Hippocampal formation (tissue), 2 donors: ENCODE data around the gene TBP.

Source experiments
- DNase-seq, 2 donors: peaks; one replicate each; lab custom pipeline; 2025; lab: John Stamatoyannopoulos, UW

Gene TBP

GRCh38 chr6:170535004-170535403, 19.2 kb upstream of the TBP start:
- no peak for DNase-seq

DNA sequence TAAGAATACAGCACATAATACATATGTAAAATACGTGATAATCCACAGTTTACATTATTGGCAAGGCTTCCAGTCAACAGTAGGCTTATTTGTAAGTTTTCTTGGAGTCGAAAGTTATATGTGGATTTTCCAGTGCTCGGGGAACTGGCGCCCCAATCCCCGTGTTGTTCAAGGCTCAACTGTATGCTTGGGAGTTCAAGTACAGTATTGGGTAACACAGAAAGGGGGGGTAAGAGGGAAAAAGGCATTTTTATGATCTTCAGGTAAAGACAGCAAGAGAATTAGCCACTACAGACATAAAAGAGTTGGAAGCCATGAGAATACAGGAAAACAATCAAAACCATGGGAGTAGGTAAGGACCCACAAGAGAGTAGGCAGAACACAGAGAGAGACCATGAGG, 17.5 kb upstream of the TBP start:
- DNase-seq: no peak

DNA sequence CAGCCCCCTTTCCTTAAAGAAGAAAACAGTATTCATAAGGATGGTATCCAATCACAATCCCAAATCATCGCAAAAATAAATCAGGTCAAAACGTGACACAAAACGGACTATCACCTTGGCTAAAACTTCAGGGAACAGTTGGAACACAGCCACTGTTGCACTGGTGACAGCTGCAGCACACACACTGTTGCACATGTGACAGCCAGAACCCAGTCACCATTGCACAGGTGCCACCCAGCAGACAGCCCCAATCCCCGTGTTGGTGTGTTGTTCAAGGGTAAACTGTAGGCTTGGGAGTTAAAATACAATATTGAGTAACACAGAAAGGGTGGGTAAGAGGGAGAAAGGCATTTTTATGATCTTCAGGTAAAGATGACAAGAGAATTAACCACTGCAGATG, 16.8 kb upstream of the TBP start:
- DNase-seq: no peak

GRCh38 chr6:170542031-170542719, 12.0 kb upstream of the TBP start:
- no peak for DNase-seq

- DNase-seq: no peak
Observed at GRCh38 chr6:170545405-170545804, 8.8 kb upstream of the TBP start.

DNA sequence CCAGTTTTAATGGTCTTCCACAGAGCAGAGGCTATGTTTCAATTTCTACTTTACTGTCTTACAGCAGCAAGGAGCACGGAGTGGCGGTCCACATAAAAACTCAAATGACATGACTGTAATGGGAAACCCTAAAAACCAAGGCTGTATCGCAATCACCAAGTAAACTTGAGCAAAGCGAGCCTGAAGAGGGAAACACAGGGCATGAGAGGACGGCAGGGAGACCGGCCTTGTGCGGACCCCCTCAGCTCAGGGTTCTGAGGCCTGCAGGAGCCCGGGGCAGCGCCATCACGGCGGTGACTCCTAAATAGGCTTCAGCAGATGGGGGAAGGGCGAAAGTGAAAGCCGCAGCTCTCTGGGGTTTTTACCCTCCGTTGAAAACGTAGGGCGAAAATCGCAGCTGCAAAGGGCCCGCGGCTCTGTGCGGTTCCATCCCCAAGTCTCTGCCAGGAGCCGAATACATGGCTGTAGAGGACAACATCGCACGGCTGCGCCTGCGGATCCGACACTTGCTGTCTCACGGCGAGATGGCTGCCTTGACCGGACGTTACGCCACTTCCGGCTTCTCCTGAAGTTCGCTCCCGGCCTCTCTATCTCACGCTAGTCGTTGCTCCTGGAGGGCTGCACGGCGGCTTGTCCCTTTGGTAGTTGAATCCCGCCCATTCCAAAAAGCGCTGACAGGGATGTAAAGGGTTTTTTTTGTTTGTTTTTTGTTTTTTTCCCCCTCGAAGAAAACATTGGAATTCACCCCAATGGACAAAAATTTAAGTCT, 1.2 kb upstream of the TBP start, which contains the start of gene PSMB1:
Gene PSMB1 (minus strand): TSS at position 543 of the 769 bp plus-strand sequence. CDS start 65 bp downstream, at position 478.
- peak; percentile 94 for DNase-seq

GRCh38 chr6:170553534-170554012, 596 bp upstream of the TBP start:
- peak in 1 of 2 donors; percentile 85 for DNase-seq

GRCh38 chr6:170554796-170555137, 598 bp downstream of the TBP start:
- no peak for DNase-seq

DNA sequence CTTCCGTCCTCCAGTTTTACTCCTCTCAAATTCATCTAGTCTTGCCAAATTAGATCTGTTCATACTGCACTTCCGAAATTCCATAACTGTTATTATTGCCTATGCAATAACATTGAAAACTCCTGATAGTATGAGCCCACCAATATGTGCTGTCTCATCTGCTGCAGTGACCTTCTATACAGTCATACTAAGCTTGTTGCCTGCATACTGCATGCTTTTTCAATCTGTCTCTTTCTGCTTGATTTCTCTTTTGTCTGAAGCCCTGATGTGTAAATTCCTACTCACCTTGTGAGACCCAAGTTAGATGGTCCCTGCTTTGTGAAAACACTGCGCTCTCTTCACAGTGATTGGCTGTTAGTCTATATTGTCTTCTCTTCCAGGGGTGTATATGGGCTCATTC, 1.1 kb downstream of the TBP start:
- no peak for DNase-seq

- DNase-seq: no peak
Observed at GRCh38 chr6:170561555-170561954, 7.4 kb downstream of the TBP start.

DNA sequence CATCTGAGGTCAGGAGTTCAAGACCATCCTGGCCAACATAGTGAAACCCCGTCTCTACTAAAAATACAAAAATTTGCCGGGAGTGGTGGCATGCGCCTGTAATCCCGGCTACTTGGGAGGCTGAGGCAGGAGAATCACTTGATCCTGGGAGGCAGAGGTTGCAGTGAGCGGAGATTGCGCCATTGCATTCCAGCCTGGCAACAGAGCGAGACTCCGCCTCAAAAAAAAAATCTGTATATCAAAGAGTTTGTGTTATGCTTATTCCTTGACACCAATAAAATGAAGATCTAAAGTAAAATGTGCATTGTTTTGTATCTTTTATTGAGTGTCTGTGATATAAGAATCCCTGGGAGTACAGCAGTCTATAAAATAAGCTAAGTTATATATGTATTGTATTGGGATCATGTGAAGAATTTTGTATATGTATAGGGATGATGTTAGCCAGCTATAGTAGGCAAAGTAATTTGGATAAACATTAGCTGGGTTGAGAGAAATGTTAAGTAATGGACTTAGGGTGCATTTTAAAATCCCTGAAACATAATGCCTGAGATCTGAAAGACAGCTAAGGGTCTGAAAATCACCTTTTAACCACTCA, 10.9 kb downstream of the TBP start:
- no peak for DNase-seq

GRCh38 chr6:170572704-170573466, 18.7 kb downstream of the TBP start:
- DNase-seq: no peak

GRCh38 chr6:170575250-170575649, 21.1 kb downstream of the TBP start:
- DNase-seq: no peak

GRCh38 chr6:170578909-170579308, 24.7 kb downstream of the TBP start:
- no peak for DNase-seq

DNA sequence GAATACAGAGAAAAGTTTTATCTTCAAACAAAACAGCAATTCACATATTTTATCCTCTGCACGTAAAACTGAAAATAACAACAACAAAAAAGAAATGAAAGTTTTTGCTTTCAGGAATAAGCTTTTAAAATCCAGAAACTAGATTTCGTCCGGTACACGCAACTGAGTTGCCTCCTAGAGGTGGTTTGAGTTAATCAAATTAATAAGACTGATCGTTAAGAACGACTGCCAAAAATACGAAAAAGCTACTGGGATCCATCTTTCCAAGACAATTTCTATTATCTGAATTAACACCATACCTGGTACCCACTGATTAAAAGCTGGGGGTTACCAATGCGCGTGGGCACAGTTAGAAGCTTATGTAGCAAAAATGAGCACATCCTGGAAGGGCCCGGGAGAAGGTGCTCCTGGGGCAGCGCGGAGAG, 29.6 kb downstream of the TBP start:
- no peak for DNase-seq

DNA sequence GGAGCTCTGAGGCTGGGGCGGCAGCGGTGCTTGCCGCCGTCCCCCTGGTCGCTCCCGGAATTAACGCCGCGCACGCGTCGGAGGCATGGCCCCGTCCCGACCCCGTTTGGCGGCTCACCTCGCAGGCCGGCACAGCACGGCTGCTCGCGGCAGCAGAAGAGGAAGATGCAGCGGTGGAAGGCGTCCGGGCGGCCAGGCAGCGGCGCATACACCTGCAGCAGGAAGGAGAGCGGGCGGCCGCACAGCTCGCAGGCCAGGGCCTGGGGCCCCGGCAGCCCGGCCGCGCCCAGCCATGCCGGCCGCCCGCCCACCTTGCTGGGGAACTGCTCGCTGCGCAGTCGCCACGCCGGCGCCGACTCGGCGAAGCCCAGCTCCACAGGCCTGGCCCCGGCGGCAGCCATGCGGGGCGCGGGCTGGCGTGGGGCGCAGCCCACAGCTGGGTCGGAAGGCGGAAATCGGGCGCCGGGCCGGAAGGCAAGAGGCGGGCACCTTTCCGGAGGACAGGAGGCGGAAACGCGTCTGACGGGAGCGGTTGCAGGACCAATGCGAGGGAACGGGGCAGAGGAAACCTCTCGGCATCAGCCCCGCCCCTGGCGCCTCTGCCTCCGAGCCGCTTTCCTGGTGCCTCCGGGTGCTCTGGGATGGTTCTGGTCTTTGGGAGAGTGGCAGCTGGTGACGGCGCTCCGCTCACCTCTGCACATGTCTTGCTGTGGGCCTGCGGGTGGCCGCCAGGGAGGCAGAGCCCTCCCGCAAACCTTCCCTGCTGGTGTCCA, 30.2 kb downstream of the TBP start, which contains the start of gene PDCD2:
Gene PDCD2 (minus strand): TSS at position 457 of the 773 bp plus-strand sequence. CDS start 56 bp downstream, at position 401.
- peak; percentile 78 to 86 for DNase-seq

DNA sequence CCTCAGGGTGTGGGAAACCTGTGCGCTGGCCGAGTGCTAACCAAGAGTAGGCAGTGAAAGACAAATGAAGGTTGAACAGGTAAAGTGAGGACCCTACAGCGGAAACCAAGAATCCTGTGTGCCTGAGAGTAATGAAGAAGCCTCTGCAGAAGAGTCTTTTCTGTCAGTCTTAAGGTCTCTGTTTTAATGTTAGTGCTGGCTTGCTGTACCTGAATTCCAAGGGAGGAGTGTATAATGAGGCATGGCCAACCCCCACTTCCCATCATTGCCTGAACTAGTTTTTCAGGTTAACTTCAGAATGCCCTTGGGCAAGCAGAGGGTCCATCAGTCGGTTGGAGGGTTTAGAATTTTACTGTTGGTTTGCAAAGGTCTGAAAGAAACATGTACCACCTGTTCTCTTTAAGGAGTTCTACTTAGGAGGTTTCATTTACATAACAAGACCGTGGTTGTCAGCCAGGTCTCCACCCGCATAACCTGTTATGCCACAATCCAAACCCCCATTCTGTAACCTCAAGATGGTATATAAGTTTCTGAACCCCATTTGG, 30.9 kb downstream of the TBP start:
- no peak for DNase-seq

- no peak for DNase-seq
Observed at GRCh38 chr6:170590725-170591124, 36.6 kb downstream of the TBP start.

- no peak for DNase-seq
Observed at GRCh38 chr6:170596426-170596825, 42.3 kb downstream of the TBP start.

- DNase-seq: no peak
Observed at GRCh38 chr6:170597278-170597677, 43.1 kb downstream of the TBP start.
